GM12878 (cell line): Measurements from ENCODE around the gene GFRA1. TPM values are rescaled to one million over a fixed set of nuclear protein-coding genes. Genes with fewer than 3 reads are reported as not detected.

Experiments
- ATAC-seq: fragments of 200-7000 bp; cut with Tn5 transposase; 3 replicates; pipeline ENCODE4 v1.9.1; 2020; ENCODE audit warnings: mild to moderate bottlenecking, moderate library complexity
- BruUV-seq: library from RNA; stranded (reverse); fragments of 400-500 nt; replicated peaks from 2 replicates; lab custom pipeline; 2021; lab: Mats Ljungman, UMichigan
- CTCF ChIA-PET: fragments of 300-600 bp; sonication (Branson Sonifier 250); formaldehyde crosslinking; extraction: SDS; loops from one replicate; lab custom pipeline; 2021; ENCODE audit warnings: inconsistent platforms; lab: Yijun Ruan, JAX
- POLR2A ChIA-PET: fragments of 350-600 bp; formaldehyde crosslinking; extraction: SDS; loops from one replicate; lab custom pipeline; 2021; ENCODE audit warnings: inconsistent platforms; lab: Charles Lee
- RAD21 ChIA-PET: fragments of 300-600 bp; sonication (Branson Sonifier 250); formaldehyde crosslinking; loops from one replicate; lab custom pipeline; 2023; ENCODE audit warnings: antibody characterized with exemption; ENCODE audit not compliant: unreplicated experiment; lab: Charles Lee
- SMC1A ChIA-PET: fragments of 300-600 bp; sonication (Branson Sonifier 250); formaldehyde crosslinking; loops from one replicate; lab custom pipeline; 2023; ENCODE audit not compliant: unreplicated experiment, uncharacterized antibody; lab: Charles Lee
- DNase-seq: peaks from one replicate; pipeline ENCODE4 v3.0.0-alpha.2; 2011; ENCODE audit warnings: low read depth, low spot score
- FAIRE-seq: peaks from 3 replicates; lab custom pipeline; 2011; peaks lifted over from hg19 to GRCh38; lab: Jason Lieb, UNC
- H2AFZ ChIP-seq: 2 replicates; pipeline ENCODE4 v1.6.0; 2011; ENCODE audit warnings: low read depth, low read length, control low read depth; ENCODE audit not compliant: control insufficient read depth
- H3K27ac ChIP-seq: 2 replicates; pipeline ENCODE4 v1.5.1; 2011; ENCODE audit warnings: control low read depth; ENCODE audit not compliant: control insufficient read depth, insufficient read depth
- H3K27me3 ChIP-seq, 2 experiments: replicated peaks in 1 of 2; 2 replicates each; pipeline versions ENCODE4 v1.6.0 to v1.6.1; 2011; ENCODE audit warnings: low read length in 1 of 2; ENCODE audit not compliant: control insufficient read depth in 2 of 2, insufficient read depth in 2 of 2
- H3K36me3 ChIP-seq, 2 experiments: 2 replicates each; pipeline ENCODE4 v1.5.1; 2011; ENCODE audit warnings: low read length in 1 of 2; ENCODE audit not compliant: control insufficient read depth in 2 of 2, insufficient read depth in 2 of 2
- H3K4me1 ChIP-seq: 2 replicates; pipeline ENCODE4 v1.6.1; 2011; ENCODE audit warnings: mild to moderate bottlenecking, low read length, moderate library complexity, mixed read lengths; ENCODE audit not compliant: control insufficient read depth, insufficient read depth
- H3K4me2 ChIP-seq: 2 replicates; pipeline ENCODE4 v1.6.0; 2011; ENCODE audit warnings: control low read depth; ENCODE audit not compliant: control insufficient read depth, insufficient read depth
- H3K4me3 ChIP-seq: fragments of 200-600 bp; sonication (generic); 2 replicates; pipeline ENCODE4 v1.5.1; 2016
- H3K79me2 ChIP-seq: 2 replicates; pipeline ENCODE4 v1.6.0; 2011; ENCODE audit warnings: low read length; ENCODE audit not compliant: control insufficient read depth, insufficient read depth
- H3K9ac ChIP-seq: 2 replicates; pipeline ENCODE4 v1.8.0; 2011; ENCODE audit warnings: low read length, control low read depth, mixed read lengths; ENCODE audit not compliant: control insufficient read depth, insufficient read depth
- H3K9me3 ChIP-seq: replicated peaks from 3 replicates; pipeline ENCODE4 v1.5.1; 2011; ENCODE audit warnings: mild to moderate bottlenecking, low read length; ENCODE audit not compliant: control insufficient read depth, insufficient read depth
- H4K20me1 ChIP-seq: 2 replicates; pipeline ENCODE4 v1.6.0; 2011; ENCODE audit not compliant: control insufficient read depth, insufficient read depth
- CEBPB ChIP-seq, 2 experiments: fragments of 150-350 bp in 1 of 2; IDR thresholded peaks; 2 replicates each; pipeline ENCODE4 v1.6.1; 2012 to 2014; ENCODE audit warnings: low read depth in 2 of 2, low read length in 2 of 2, borderline replicate concordance in 1 of 2, inconsistent platforms in 1 of 2
- CHD2 ChIP-seq: IDR thresholded peaks from 2 replicates; pipeline ENCODE4 v1.6.1; 2011; ENCODE audit warnings: low read depth, low read length, improper control_type of control experiment, borderline replicate concordance
- IKZF2 ChIP-seq, 2 experiments: fragments of 450-650 bp; IDR thresholded peaks; 2 replicates each; pipeline ENCODE4 v1.6.1; 2017; ENCODE audit warnings: mild to moderate bottlenecking in 2 of 2, moderate library complexity in 2 of 2
- NFXL1 ChIP-seq: fragments of 450-650 bp; IDR thresholded peaks from 2 replicates; pipeline ENCODE4 v1.6.1; 2017; ENCODE audit warnings: antibody characterized with exemption, mild to moderate bottlenecking, borderline replicate concordance
- POU2F2 ChIP-seq: IDR thresholded peaks from 3 replicates; pipeline ENCODE4 v1.6.1; 2011; ENCODE audit warnings: low read depth, mild to moderate bottlenecking, low read length, borderline replicate concordance
- SUZ12 ChIP-seq: fragments of 200-600 bp; sonication (generic); IDR thresholded peaks from one replicate; pipeline ENCODE4 v1.6.1; 2018; ENCODE audit warnings: antibody characterized with exemption, mild to moderate bottlenecking; ENCODE audit not compliant: unreplicated experiment
- WGBS: methylation state at CpG from one replicate; pipeline ENCODE4 v1.1.6; 2016; ENCODE audit warnings: low lambda C conversion rate; ENCODE audit not compliant: insufficient replicate concordance, insufficient coverage; ENCODE audit errors: missing lambda C conversion rate; 5-methylcytosine and 5-hydroxymethylcytosine counted together
- in situ Hi-C: fragments of 300-500 bp; cut with MboI; formaldehyde crosslinking; loops from 9 replicates; pipeline ENCODE4 v1.14.3; 2018; ENCODE audit warnings: mixed read lengths
- intact Hi-C: fragments of 100-400 bp; cut with micrococcal nuclease; formaldehyde crosslinking; loops from one replicate; pipeline ENCODE4 v1.14.2; 2022; ENCODE audit not compliant: unreplicated experiment
- polyA plus RNA-seq, 11 experiments: library from polyadenylated mRNA; depleted of rRNA in 4 of 11; unstranded in 6 of 11; stranded (reverse) in 5 of 11; fragments of >200 nt; fragmentation: Nextera tagmentation in 4 of 11; fragmentation: Illumina TruSeq in 1 of 11; extraction: Ambion mirVana in 4 of 11; extraction: Trizol in 1 of 11; gene quantifications; 1 replicate in 1 of 11; 2 replicates in 10 of 11; pipeline versions ENCODE4 v1.2.1 to v1.2.3, GENCODE V29; 2011 to 2016; ENCODE audit warnings: inconsistent platforms in 2 of 11, missing spikeins in 2 of 11, low read depth in 1 of 11
- total RNA-seq, 4 experiments: library from RNA; depleted of rRNA in 3 of 4; stranded (reverse); fragments of >200 nt in 3 of 4; fragmentation: Illumina TruSeq in 1 of 4; extraction: Trizol in 1 of 4; gene quantifications; 2 replicates each; pipeline versions ENCODE4 v1.2.1 to v1.2.3, GENCODE V29; 2013 to 2021
- TF ChIP-seq, protein P1 (sequence below): fragments of 450-650 bp; IDR thresholded peaks from 2 replicates; pipeline ENCODE4 v1.6.1; 2016; ENCODE audit warnings: mild to moderate bottlenecking, moderate library complexity, borderline replicate concordance

GFRA1 gene
- total and polyA plus RNA-seq, 10 of the 15 experiments (the other 5 are each of a cell fraction or from before 2014, with no cell fraction given), result 0.05 to 0.19 TPM; not detected in 8

DNA sequence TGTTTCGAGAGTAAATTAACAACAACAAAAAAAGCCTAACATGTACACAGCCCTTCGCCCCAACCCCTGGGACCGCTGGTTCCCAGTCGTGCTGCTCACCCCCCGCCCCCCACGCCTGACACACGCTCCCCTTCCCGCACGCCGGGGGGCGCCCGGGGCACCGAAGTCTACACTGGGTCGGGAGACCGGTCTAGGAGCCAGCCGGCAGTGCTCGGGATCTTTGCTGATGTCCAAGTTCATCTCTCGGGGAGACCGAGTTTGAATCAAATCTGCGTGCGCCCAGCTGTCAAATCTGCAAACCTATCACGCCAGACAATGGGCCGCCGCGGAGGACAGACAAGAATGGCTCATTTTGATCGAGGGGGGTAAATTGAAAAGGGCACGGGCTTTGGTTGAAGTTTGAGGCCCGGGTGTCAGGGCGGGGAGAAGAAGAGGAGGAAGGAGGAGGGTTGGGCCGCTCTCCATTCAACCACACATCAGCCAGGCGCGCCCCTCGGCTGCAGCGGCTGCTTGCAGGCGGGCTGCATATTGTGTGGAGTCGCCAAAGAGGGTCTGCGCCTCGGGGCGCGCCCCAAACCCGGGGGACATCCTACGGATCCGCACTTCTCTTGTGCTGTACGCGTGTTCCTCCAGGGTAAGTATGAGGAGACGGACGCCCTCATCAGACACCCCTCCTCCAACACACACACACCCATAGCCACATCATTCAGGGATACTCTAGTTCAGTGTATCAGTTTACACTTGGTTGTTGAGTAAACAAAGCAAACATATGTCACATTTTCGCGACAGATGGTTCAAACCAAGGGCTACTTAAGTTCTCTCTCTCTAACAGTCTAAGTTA is 1.3 kb upstream of the GFRA1 start (continued):
- TF ChIP-seq CEBPB (IDR thresholded peaks at IDR 0.05; ENCODE audit: borderline replicate concordance in 1 of 2, low read depth in 2 of 2, low read length in 2 of 2) (no peak), NFXL1 (no peak), IKZF2 (IDR thresholded peaks at IDR 0.05) (no peak), CHD2 (no peak), POU2F2 (no peak)

GRCh38 chr10:116271593-116272439 is 1.2 kb downstream of the GFRA1 start:
- Histone ChIP-seq H3K9ac (no peak overlapping the region), H3K27ac (no peak overlapping the region), H3K79me2 (no peaks in the 10 kb centered on the region), H3K36me3 (no peaks in the 10 kb centered on the region), H3K4me2 (peak overlapping the region; percentile 55; the same call in 1 of the 2 replicates), H2AFZ (no peak overlapping the region), H3K4me3 (no peak overlapping the region), H3K27me3 (peaks cover 2 to 6% of the 10 kb centered on the region in 2 experiments), H3K9me3 (no peaks in the 10 kb centered on the region), H4K20me1 (no peaks in the 10 kb centered on the region), H3K4me1 (no peaks in the 10 kb centered on the region)
- ChIA-PET CTCF (no interaction called here), RAD21 (no interaction called here), SMC1A (no interaction called here), POLR2A (no interaction called here)
- DNase-seq (no peak), ATAC-seq (no peak), FAIRE-seq (no peak)
- in situ Hi-C loops, result no loop called here
- peak; percentile 12 for TF ChIP-seq SUZ12
- TF ChIP-seq, protein P1, sequence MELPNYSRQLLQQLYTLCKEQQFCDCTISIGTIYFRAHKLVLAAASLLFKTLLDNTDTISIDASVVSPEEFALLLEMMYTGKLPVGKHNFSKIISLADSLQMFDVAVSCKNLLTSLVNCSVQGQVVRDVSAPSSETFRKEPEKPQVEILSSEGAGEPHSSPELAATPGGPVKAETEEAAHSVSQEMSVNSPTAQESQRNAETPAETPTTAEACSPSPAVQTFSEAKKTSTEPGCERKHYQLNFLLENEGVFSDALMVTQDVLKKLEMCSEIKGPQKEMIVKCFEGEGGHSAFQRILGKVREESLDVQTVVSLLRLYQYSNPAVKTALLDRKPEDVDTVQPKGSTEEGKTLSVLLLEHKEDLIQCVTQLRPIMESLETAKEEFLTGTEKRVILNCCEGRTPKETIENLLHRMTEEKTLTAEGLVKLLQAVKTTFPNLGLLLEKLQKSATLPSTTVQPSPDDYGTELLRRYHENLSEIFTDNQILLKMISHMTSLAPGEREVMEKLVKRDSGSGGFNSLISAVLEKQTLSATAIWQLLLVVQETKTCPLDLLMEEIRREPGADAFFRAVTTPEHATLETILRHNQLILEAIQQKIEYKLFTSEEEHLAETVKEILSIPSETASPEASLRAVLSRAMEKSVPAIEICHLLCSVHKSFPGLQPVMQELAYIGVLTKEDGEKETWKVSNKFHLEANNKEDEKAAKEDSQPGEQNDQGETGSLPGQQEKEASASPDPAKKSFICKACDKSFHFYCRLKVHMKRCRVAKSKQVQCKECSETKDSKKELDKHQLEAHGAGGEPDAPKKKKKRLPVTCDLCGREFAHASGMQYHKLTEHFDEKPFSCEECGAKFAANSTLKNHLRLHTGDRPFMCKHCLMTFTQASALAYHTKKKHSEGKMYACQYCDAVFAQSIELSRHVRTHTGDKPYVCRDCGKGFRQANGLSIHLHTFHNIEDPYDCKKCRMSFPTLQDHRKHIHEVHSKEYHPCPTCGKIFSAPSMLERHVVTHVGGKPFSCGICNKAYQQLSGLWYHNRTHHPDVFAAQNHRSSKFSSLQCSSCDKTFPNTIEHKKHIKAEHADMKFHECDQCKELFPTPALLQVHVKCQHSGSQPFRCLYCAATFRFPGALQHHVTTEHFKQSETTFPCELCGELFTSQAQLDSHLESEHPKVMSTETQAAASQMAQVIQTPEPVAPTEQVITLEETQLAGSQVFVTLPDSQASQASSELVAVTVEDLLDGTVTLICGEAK, result no peak
- intact Hi-C loops, result no loop called here
- 14% methylated on average over 53 of the region's 64 CpGs for WGBS
- no TSS peak for BruUV-seq
